Panc1 (cell line): ENCODE results near the gene ANKRD18A.

Source experiments
- POLR2AphosphoS5 ChIP-seq: IDR thresholded peaks from 2 replicates; pipeline ENCODE4 v1.6.1; 2012; ENCODE audit warnings: mild to moderate bottlenecking, low read depth, low read length, moderate library complexity
- SIN3A ChIP-seq: IDR thresholded peaks from 2 replicates; pipeline ENCODE4 v1.6.1; 2012; ENCODE audit warnings: low read depth, mild to moderate bottlenecking, low read length, moderate library complexity, borderline replicate concordance; ENCODE audit not compliant: insufficient read depth
- TCF7L2 ChIP-seq: IDR thresholded peaks from 2 replicates; pipeline ENCODE4 v1.6.1; 2011; ENCODE audit warnings: mild to moderate bottlenecking, low read depth, low read length, inconsistent platforms
- TF ChIP-seq, protein P1 (sequence below): fragments of 450-650 bp; IDR thresholded peaks from 2 replicates; pipeline ENCODE4 v1.5.1; 2017; ENCODE audit warnings: mild to moderate bottlenecking

DNA sequence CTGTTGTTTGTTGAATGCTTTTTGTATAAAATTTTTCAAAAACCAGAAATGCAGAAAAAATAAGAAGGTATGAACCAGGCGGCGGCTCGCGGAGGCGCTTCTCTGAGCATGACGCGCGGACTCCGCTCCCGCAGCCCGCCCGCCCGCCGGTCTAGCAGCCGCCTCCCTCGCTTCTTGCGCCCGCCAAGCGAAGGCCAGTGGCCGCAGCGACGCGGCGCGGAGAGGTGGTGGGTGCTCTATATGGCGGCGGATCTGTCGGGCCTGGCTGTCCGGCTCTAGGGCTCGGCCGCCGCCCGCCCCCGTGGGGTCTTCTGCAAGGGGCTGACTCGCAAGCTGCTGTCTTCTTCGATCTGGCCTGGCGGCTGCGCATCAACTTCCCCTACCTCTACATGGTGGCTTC, 93.8 kb downstream of the ANKRD18A start:
- TF ChIP-seq, protein P1, sequence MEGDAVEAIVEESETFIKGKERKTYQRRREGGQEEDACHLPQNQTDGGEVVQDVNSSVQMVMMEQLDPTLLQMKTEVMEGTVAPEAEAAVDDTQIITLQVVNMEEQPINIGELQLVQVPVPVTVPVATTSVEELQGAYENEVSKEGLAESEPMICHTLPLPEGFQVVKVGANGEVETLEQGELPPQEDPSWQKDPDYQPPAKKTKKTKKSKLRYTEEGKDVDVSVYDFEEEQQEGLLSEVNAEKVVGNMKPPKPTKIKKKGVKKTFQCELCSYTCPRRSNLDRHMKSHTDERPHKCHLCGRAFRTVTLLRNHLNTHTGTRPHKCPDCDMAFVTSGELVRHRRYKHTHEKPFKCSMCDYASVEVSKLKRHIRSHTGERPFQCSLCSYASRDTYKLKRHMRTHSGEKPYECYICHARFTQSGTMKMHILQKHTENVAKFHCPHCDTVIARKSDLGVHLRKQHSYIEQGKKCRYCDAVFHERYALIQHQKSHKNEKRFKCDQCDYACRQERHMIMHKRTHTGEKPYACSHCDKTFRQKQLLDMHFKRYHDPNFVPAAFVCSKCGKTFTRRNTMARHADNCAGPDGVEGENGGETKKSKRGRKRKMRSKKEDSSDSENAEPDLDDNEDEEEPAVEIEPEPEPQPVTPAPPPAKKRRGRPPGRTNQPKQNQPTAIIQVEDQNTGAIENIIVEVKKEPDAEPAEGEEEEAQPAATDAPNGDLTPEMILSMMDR = no peak
- TF ChIP-seq TCF7L2 (no peak), SIN3A (no peak), POLR2AphosphoS5 (no peak)
